KMS-11 (cell line): Measurements from ENCODE around the gene NANOS2.

Source experiments
- H2AFZ ChIP-seq: fragments of 200-600 bp; sonication (generic); 2 replicates; pipeline ENCODE4 v1.6.1; 2016; ENCODE audit warnings: antibody characterized with exemption, mixed run types, low read depth
- H3K27ac ChIP-seq: fragments of 200-600 bp; sonication (generic); 2 replicates; pipeline ENCODE4 v1.6.1; 2016; ENCODE audit warnings: mild to moderate bottlenecking, mixed run types
- H3K27me3 ChIP-seq: fragments of 200-600 bp; sonication (generic); 2 replicates; pipeline ENCODE4 v1.6.1; 2017; ENCODE audit warnings: mild to moderate bottlenecking, low read depth, mixed run types, moderate library complexity; ENCODE audit not compliant: insufficient read depth
- H3K36me3 ChIP-seq: fragments of 200-600 bp; sonication (generic); 2 replicates; pipeline ENCODE4 v1.6.1; 2017; ENCODE audit warnings: mild to moderate bottlenecking, mixed run types; ENCODE audit not compliant: insufficient read depth
- H3K4me1 ChIP-seq: fragments of 200-600 bp; sonication (generic); 2 replicates; pipeline ENCODE4 v1.6.1; 2016; ENCODE audit warnings: mild to moderate bottlenecking, low read depth, mixed run types; ENCODE audit not compliant: poor library complexity, severe bottlenecking
- H3K4me2 ChIP-seq: fragments of 200-600 bp; sonication (generic); 2 replicates; pipeline ENCODE4 v1.7.0; 2016; ENCODE audit warnings: mild to moderate bottlenecking, mixed run types
- H3K4me3 ChIP-seq: fragments of 200-600 bp; sonication (generic); IDR thresholded peaks from 2 replicates; pipeline ENCODE4 v1.6.1; 2017; ENCODE audit warnings: low read depth, low read length, mixed read lengths; ENCODE audit not compliant: insufficient read depth
- H3K79me2 ChIP-seq: fragments of 200-600 bp; sonication (generic); 2 replicates; pipeline ENCODE4 v1.6.1; 2016; ENCODE audit warnings: low read depth, mixed run types; ENCODE audit not compliant: insufficient read depth
- H3K9ac ChIP-seq: fragments of 200-600 bp; sonication (generic); 2 replicates; pipeline ENCODE4 v1.6.1; 2016; ENCODE audit warnings: mild to moderate bottlenecking, mixed run types
- H4K20me1 ChIP-seq: fragments of 200-600 bp; sonication (generic); 2 replicates; pipeline ENCODE4 v1.6.1; 2016; ENCODE audit warnings: mild to moderate bottlenecking, mixed run types; ENCODE audit not compliant: insufficient read depth
- CTCF ChIP-seq: fragments of 200-600 bp; sonication (generic); conservative IDR thresholded peaks from 2 replicates; pipeline ENCODE4 v1.6.1; 2017; ENCODE audit warnings: low read depth, mild to moderate bottlenecking, antibody characterized with exemption, low read length, moderate library complexity, mixed read lengths

NANOS2 gene

GRCh38 chr19:45913874-45914830, at the start of gene NANOS2:
Gene NANOS2 (minus strand): TSS chr19:45914778. CDS start chr19:45914693, 85 bp downstream.
- no peaks in the 10 kb centered on the region for H3K36me3 ChIP-seq
- no peak within 1 kb of the TSS for H3K4me2 ChIP-seq
- no peak within 1 kb of the TSS for H3K9ac ChIP-seq
- no peak within 1 kb of the TSS for H2AFZ ChIP-seq
- no peak within 1 kb of the TSS for H3K4me3 ChIP-seq
- no peaks in the 10 kb centered on the region for H4K20me1 ChIP-seq
- no peak within 1 kb of the TSS for H3K27ac ChIP-seq
- peaks cover 86% of the 10 kb centered on the region for H3K27me3 ChIP-seq
- no peak for TF ChIP-seq CTCF
- H3K79me2 ChIP-seq: no peaks in the 10 kb centered on the region
- H3K4me1 ChIP-seq: no peaks in the 10 kb centered on the region

GRCh38 chr19:45962021-45962420, 47.4 kb upstream of the NANOS2 start:
- H3K4me3 ChIP-seq: no peak overlapping the region
- no peaks in the 10 kb centered on the region for H3K4me1 ChIP-seq
- peaks cover 90% of the 10 kb centered on the region for H3K27me3 ChIP-seq
- no peaks in the 10 kb centered on the region for H3K36me3 ChIP-seq
- TF ChIP-seq CTCF: no peak
- no peaks in the 10 kb centered on the region for H3K79me2 ChIP-seq
- H3K27ac ChIP-seq: no peak overlapping the region
- H3K4me2 ChIP-seq: no peak overlapping the region
- H4K20me1 ChIP-seq: no peaks in the 10 kb centered on the region
- no peak overlapping the region for H3K9ac ChIP-seq
- no peak overlapping the region for H2AFZ ChIP-seq

DNA sequence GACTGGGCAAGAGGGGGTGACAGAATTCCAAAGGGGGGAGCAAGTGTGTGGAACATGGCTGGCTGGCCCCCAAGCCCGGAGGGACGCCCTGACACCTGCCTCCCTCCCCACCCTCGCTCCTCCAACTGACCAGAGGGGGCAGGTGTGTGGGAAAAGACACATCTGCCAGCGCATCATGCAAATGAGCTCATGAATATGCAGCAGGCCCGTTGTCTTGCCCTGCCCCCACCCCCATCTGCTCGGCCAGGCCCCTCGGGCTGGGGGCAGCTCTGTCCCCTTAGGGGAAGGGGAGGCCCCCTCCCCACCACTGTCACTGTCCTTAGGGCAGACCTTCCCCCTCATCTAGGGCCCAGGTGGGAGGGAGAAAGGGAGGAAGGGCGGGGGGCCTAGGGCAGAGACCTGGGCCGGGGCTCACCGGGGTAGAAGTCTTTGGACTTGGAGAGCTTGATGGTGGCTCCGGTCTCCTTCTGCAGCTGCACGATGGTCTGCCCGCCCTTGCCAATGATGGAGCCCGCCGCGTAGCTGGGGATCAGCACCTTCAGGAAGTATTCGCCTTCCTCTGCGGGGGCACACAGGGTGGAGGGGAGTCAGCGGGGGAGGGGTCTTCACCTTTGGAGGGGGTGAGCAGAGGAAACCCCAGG, 46.1 kb upstream of the NANOS2 start:
- Histone ChIP-seq H3K36me3 (no peaks in the 10 kb centered on the region), H3K27ac (no peak overlapping the region), H3K4me3 (no peak overlapping the region), H3K27me3 (peaks cover 85% of the 10 kb centered on the region), H3K9ac (no peak overlapping the region), H3K79me2 (no peaks in the 10 kb centered on the region), H4K20me1 (no peaks in the 10 kb centered on the region), H3K4me1 (no peaks in the 10 kb centered on the region), H3K4me2 (no peak overlapping the region), H2AFZ (no peak overlapping the region)
- TF ChIP-seq CTCF: no peak

DNA sequence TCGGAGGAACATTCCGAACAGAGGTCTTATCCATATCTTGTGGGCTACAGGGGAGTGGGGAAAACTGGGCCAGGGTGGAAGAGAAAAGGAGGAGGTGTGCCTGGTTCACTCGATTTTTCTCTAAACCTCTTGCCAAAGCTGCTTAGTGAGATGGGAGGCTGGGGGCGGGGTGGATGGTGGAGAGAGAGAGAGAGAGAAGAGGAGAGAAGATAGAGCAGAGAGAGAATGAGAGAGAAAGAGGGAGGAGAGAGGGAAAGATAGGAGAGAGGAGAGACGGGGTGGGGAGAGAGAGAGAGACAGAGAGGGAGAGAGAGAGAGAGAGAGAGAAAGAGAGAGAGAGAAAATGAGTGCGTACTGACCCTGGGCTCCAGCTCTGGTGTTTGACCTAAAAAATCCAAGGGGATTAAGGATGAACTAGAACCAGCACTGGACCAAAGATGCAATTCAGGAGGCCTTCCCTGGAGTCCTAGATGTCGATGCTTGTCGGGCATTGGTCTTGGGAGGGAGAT, 45.0 kb upstream of the NANOS2 start:
- H2AFZ ChIP-seq: no peak overlapping the region
- no peaks in the 10 kb centered on the region for H3K36me3 ChIP-seq
- no peak overlapping the region for H3K4me3 ChIP-seq
- H4K20me1 ChIP-seq: no peaks in the 10 kb centered on the region
- peaks cover 85% of the 10 kb centered on the region for H3K27me3 ChIP-seq
- no peak overlapping the region for H3K27ac ChIP-seq
- H3K9ac ChIP-seq: no peak overlapping the region
- no peaks in the 10 kb centered on the region for H3K79me2 ChIP-seq
- no peak overlapping the region for H3K4me2 ChIP-seq
- H3K4me1 ChIP-seq: no peaks in the 10 kb centered on the region
- TF ChIP-seq CTCF: no peak
